Transverse colon (tissue), 3 donors: ENCODE results near the gene ANP32B.
A peak's percentile ranks its signal among the peaks of the same experiment; 100 is the strongest.

Source experiments
- CTCF ChIP-seq, 5 experiments: fragments of 200-600 bp in 3 of 5; fragments of 450-650 bp in 2 of 5; sonication (generic) in 3 of 5; IDR thresholded peaks; 1 replicate in 2 of 5; 2 replicates in 3 of 5; pipeline ENCODE4 v1.5.1; 2016 to 2017; ENCODE audit warnings: antibody characterized with exemption in 5 of 5, inconsistent platforms in 3 of 5, mild to moderate bottlenecking in 2 of 5, moderate library complexity in 1 of 5
- POLR2A ChIP-seq: fragments of 450-650 bp; IDR thresholded peaks from one replicate; pipeline ENCODE4 v1.6.1; 2016; ENCODE audit warnings: antibody characterized with exemption, mild to moderate bottlenecking, moderate library complexity

DNA sequence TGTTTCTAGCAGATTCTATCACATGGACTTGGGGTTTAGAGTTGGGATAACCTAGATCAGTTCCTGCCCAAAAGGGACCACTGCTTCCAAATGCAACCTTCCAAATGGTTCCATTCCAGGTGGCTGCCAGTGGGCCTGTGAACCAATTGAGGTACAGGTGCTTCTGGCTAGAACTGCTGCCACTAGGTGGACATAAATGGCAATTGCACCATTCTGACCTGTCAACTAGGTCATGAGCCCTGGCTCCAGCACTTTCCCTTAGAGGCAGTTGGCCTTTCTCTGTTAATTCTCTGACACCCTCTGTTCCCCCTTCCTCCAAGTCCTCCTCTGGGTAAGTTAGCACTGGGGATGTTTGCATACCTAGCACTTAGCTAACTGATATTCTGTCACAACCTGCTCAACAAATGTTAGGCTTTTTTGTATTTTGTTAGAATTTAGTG is 28.6 kb upstream of the ANP32B start:
- peak; percentile 48 to 61 (median 55) for TF ChIP-seq CTCF (IDR thresholded peaks at IDR 0.05)
- no peak for TF ChIP-seq POLR2A
